Measurements from ENCODE around the gene GDPD5.

- TF ChIP-seq CTCF (IDR thresholded peaks at IDR 0.05) (no peak), EZH2 (IDR thresholded peaks at IDR 0.05; ENCODE audit: borderline replicate concordance, insufficient read depth, low read depth, low read length, poor library complexity, severe bottlenecking) (no peak)
These were observed 64.6 kb downstream of the GDPD5 start for GRCh38 chr11:75461151-75461550.
